GM18502 (cell line): ENCODE measurements around the gene OSBPL3.
"Not testable (repeated sequence)": the region's sequence is repeated elsewhere in the genome, so short reads cannot be mapped to it uniquely, and the experiment has no call there.

Experiments used
- ATAC-seq: cut with Tn5 transposase; IDR thresholded peaks from one replicate; pipeline ENCODE4 v1.9.1; 2021; ENCODE audit warnings: mild to moderate bottlenecking; ENCODE audit not compliant: unreplicated experiment, poor library complexity

Gene OSBPL3

DNA sequence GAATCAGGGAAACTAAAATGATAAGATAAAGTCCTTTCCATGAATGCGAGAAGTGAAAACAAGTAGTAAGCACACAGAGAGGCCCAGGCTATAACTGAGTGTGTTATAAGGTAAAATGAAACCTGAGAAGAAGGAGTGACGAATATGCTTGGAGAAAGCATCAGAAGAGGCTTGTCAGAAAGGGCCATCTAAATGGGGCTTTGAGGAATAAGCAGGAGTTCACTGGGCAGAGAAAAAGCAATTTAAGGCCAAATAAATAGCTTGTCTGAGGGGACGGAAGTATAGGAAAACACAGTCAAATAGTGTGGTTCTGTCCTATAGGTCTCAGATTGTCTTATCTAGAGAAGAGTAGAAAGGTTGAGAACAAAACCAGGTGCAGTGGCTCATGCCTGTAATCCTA, 163.1 kb downstream of the OSBPL3 start:
- ATAC-seq = no peak

- peak; percentile 58 for ATAC-seq
Measured at GRCh38 chr7:24812305-24812945, 167.6 kb downstream of the OSBPL3 start.

- no peak for ATAC-seq
Measured at GRCh38 chr7:24808518-24808917, 171.5 kb downstream of the OSBPL3 start.

DNA sequence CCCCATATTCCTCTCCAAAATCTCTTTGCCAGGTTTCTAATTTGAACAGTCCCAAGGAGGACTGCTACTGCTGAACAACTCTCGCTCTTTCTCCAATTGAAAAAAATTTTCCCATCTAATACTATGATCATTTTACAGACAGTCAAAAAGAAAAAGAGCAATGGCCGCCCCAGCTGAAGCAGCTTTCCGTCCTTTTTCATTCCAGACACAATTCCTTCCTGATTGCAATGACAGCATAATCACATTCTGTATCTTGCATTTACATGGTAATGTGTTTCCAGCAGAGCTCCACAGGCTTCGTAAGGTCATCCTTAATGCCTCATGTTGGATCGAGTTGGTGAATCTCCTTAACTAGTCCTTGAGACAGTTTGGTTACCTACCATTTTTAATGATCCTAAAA, 177.7 kb downstream of the OSBPL3 start:
- ATAC-seq = no peak

DNA sequence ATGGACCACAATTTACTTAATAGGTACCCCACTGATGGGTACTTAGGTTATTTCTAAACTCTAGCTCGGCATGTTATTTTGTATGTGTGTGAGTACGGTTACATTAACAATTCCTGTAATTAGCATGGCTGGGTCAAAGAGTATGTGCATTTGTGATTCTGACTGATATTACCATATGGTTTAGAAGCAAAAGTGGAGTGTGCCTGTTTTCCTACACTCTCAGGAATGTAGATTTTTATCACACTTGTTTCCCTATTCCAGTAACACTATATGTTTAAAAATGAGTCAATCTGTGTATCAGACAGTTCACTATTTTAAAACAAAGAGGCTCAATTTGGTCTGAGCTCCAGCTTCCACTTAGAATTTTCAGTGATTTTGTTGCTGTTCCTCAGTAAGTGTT, 178.1 kb downstream of the OSBPL3 start:
- ATAC-seq = no peak

GRCh38 chr7:24800667-24801066, 179.3 kb downstream of the OSBPL3 start:
- ATAC-seq = no peak

DNA sequence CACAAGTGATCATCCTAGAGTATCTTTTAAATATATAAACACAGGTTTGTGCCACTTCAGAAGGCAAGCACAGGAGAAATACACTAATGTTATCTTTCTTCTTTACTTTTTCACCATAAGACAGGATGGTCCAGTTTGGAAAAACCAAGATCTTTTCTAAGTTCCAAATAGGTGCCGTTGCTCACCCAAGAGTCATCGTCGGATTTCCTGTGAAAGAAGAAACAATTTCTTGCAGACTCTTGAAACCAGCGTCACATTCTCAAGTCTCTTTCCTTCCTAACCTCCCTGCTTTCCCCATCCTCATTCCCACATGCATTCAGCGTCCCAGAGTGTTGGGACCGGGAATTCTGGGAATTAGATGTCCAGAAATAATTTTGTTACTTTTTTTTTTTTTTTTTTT, 179.9 kb downstream of the OSBPL3 start:
- no peak for ATAC-seq

GRCh38 chr7:24799506-24799905, 180.5 kb downstream of the OSBPL3 start:
- ATAC-seq = no peak

DNA sequence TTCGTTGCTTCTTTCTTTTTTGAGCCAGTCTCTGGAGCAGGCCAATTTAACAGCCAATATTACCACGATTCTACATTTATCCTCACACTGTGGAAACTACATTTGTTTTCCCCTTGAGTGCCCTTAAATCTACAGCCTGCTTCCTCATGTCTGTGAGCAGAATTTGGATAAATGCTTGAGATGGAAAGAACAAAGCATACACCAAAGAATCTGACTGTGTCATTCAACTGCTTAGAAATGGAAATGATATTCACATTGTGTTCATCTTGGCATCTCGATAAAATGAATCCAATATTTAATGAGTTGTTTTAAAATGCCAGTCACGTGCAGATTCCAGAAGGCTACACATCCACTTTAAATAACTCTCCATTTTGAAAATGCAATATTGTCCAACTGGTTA, 181.7 kb downstream of the OSBPL3 start:
- ATAC-seq = no peak

GRCh38 chr7:24797270-24797669, 182.7 kb downstream of the OSBPL3 start:
- ATAC-seq = no peak

DNA sequence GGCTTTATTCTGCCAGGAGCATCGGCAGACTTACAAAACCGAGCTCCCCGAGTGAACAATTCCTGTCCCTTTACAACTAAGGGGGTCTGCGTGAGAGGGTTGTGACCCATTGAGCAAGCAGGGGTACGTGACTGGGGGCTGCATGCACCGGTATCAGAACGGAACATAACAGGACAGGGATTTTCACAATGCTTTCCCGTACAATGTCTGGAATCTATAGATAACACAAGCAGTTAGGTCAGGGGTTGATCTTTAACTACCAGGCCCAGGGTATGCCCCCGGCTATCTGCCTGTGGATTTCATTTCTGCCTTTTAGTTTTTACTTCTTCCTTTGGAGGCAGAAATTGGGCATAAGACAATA, 184.6 kb downstream of the OSBPL3 start:
- no peak for ATAC-seq

DNA sequence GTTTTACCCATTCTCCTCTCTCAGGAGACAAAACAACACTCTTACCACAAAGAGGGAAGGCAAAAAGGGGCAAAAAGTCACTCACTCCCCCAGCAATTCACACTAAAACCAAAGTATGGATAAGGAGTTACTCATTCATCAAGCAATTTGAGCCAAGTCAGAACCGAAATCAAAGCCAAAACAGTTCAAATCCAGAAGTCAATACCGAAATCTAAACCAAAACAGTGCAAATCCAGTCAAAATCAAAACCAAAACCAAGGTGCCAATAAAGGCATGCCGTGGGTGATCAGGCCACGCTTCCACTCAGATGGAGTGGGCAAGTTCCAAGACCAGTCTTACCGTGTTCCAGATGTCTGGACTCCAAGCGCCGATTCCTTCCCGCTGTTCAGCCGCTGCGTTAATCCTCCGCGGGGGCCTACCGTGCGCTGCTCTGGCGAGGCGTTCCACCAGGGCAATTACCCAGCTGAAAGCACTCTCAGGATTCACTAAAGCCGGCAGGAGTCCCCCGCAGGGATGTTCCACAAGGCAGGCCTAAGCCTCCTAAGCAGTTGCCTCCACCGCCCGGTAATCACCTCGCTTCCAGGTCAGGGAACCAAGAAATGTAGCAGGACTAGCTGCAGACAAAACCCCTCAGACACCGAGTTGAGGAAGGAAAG, 185.1 kb downstream of the OSBPL3 start:
- not testable (repeated sequence) for ATAC-seq

DNA sequence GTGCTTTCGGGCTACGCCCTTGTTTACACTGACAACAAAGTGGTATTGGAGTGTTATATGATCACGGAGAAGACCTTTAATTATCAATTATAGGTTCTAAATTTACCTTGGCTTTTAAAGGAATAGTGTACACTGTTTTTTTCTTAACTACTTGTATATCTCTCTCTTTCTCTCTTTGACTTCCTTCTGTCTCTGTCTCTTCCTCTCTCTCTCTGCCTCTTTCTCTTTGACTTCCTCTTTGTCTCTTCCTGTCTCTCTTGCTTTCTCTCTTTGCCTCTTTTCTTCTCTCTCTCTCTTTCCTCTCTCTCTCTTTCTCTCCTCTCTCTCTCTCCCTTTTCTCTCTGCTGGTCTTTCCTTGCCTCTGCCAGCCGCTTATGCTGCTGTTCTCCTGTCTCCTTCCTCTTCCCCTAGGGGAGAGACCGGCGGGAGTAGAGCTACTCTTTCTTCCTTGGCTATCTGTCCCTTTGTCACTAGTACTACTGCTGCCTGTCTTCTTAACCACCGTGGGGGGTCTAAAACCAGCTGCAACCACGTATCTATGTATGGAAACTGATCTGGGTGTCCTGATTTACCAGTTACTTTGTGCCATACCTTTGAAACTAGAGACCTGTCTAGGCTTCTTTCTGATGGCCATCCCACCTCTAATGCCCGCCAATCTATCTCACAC, 185.9 kb downstream of the OSBPL3 start:
- no peak for ATAC-seq

- no peak for ATAC-seq
Measured at GRCh38 chr7:24788961-24789576, 190.9 kb downstream of the OSBPL3 start.

- no peak for ATAC-seq
Measured at GRCh38 chr7:24788075-24788474, 191.9 kb downstream of the OSBPL3 start.

GRCh38 chr7:24786941-24787340, 193.0 kb downstream of the OSBPL3 start:
- peak; percentile 53 for ATAC-seq

DNA sequence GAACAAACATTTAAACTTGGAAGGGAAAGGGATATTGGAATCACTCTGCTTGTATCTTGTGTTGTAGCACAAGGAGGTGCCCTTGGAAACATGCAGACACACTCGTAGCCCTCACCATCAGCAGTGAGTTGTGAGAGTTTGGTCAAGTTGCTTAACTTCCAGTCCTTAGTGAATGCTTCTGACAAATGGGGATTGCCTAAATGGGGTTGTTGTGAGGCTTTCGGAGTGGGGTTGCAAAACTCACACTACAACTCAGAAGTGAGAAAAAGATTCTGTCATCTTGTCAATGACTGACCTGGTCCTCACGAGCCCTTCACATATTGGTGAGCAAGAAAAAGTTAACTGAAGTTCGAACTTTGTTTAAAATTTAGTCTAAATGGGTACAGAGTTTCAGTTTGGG, 193.7 kb downstream of the OSBPL3 start:
- no peak for ATAC-seq

DNA sequence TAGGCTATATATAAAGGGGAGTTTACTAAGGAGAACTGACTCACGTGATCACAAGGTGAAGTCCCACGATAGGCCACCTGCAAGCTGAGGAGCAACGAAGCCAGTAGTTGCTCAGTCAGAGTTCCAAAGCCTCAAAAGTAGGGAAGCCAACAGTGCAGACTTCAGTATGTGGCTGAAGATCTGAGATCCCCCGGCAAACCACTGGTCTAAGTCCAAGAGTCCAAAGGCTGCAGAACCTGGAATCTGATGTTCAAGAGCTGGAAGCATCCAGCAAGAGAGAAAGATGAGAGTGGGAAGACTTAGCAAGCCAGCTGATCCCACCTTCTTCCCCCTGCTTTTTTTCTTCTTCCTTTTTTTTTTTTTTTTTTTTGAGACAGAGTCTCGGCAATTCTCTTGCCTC, 195.7 kb downstream of the OSBPL3 start:
- no peak for ATAC-seq

- ATAC-seq = no peak
Measured at GRCh38 chr7:24783698-24784097, 196.3 kb downstream of the OSBPL3 start.

DNA sequence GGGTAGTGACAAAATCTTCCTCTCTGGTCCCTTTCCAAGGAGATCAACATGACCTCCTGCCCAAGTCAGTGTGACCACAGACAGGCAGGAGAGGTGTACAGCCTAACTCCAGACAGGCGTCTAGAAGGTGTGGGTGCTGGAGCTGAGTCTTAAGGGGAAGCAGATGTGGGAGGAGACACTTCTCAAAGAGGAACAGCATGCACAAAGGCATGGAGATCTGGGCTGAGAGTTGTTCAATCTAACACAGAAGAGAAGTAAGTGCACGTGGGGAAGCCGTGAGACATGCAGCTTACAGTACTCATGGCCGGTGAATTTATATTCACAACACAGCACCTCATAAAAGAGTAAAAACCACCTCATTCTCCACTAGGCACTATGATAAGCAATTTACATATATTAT, 198.9 kb downstream of the OSBPL3 start:
- no peak for ATAC-seq

GRCh38 chr7:24779283-24779655, 200.7 kb downstream of the OSBPL3 start:
- ATAC-seq = no peak
